GM23248 (cell line): ENCODE measurements around the gene LYPD6B. TPM values are rescaled to one million over a fixed set of nuclear protein-coding genes. Genes with fewer than 3 reads are reported as not detected.

ENCODE experiments used
- DNase-seq: peaks from one replicate; pipeline ENCODE4 v3.0.0-alpha.2; 2015
- H2AFZ ChIP-seq: fragments of 200-600 bp; sonication (generic); 2 replicates; pipeline ENCODE4 v1.6.1; 2016; ENCODE audit warnings: antibody characterized with exemption
- H3F3A ChIP-seq: fragments of 200-600 bp; sonication (generic); 2 replicates; pipeline ENCODE4 v1.6.1; 2016; ENCODE audit warnings: mild to moderate bottlenecking, antibody characterized with exemption, mixed run types; ENCODE audit not compliant: insufficient read depth
- H3K27ac ChIP-seq: fragments of 200-600 bp; sonication (generic); 2 replicates; pipeline ENCODE4 v1.5.1; 2016; ENCODE audit warnings: mild to moderate bottlenecking
- H3K27me3 ChIP-seq: fragments of 200-600 bp; sonication (generic); replicated peaks from 2 replicates; pipeline ENCODE4 v1.6.1; 2016; ENCODE audit warnings: mild to moderate bottlenecking; ENCODE audit not compliant: insufficient read depth
- H3K36me3 ChIP-seq: fragments of 200-600 bp; sonication (generic); 2 replicates; pipeline ENCODE4 v1.6.1; 2016; ENCODE audit warnings: low read depth, mild to moderate bottlenecking
- H3K4me1 ChIP-seq: fragments of 200-600 bp; sonication (generic); 2 replicates; pipeline ENCODE4 v1.6.1; 2016; ENCODE audit warnings: mild to moderate bottlenecking; ENCODE audit not compliant: insufficient read depth
- H3K4me2 ChIP-seq: fragments of 200-600 bp; sonication (generic); one replicate; pipeline ENCODE4 v1.6.1; 2016; ENCODE audit warnings: mild to moderate bottlenecking; ENCODE audit not compliant: unreplicated experiment
- H3K4me3 ChIP-seq: fragments of 200-600 bp; sonication (generic); 2 replicates; pipeline ENCODE4 v1.5.1; 2016; ENCODE audit warnings: mild to moderate bottlenecking
- H3K79me2 ChIP-seq: fragments of 200-600 bp; sonication (generic); 2 replicates; pipeline ENCODE4 v1.6.1; 2016; ENCODE audit warnings: mild to moderate bottlenecking; ENCODE audit not compliant: insufficient read depth
- H3K9ac ChIP-seq: fragments of 200-600 bp; sonication (generic); 2 replicates; pipeline ENCODE4 v1.6.1; 2016; ENCODE audit warnings: mild to moderate bottlenecking
- H3K9me2 ChIP-seq: fragments of 200-600 bp; sonication (generic); 2 replicates; pipeline ENCODE4 v1.6.1; 2016; ENCODE audit warnings: mixed run types, mild to moderate bottlenecking, moderate library complexity; ENCODE audit not compliant: insufficient read depth
- H3K9me3 ChIP-seq: fragments of 200-600 bp; sonication (generic); one replicate; pipeline ENCODE4 v1.6.1; 2017; ENCODE audit warnings: low read depth
- H4K20me1 ChIP-seq: fragments of 200-600 bp; sonication (generic); 2 replicates; pipeline ENCODE4 v1.6.0; 2016; ENCODE audit not compliant: insufficient read depth
- EZH2 ChIP-seq: fragments of 200-600 bp; sonication (generic); IDR thresholded peaks from 2 replicates; pipeline ENCODE4 v1.6.1; 2018; ENCODE audit warnings: antibody characterized with exemption, mild to moderate bottlenecking; ENCODE audit not compliant: insufficient read depth, poor library complexity, severe bottlenecking
- EZH2phosphoT487 ChIP-seq: fragments of 200-600 bp; sonication (generic); IDR thresholded peaks from 2 replicates; pipeline ENCODE4 v1.6.1; 2018; ENCODE audit warnings: antibody characterized with exemption, moderate library complexity, mild to moderate bottlenecking, low read depth; ENCODE audit not compliant: insufficient read depth
- WGBS, 2 experiments: methylation state at CpG; one replicate each; pipeline ENCODE4 v1.1.6; 2015 to 2017; ENCODE audit warnings: low lambda C conversion rate in 2 of 2, low coverage in 1 of 2; ENCODE audit errors: missing lambda C conversion rate in 2 of 2; 5-methylcytosine and 5-hydroxymethylcytosine counted together
- in situ Hi-C: fragments of 300-500 bp; cut with MboI; formaldehyde crosslinking; loops from 2 replicates; pipeline ENCODE4 v1.15.0; 2020
- polyA plus RNA-seq: library from polyadenylated mRNA; unstranded; fragments of >200 nt; fragmentation: Nextera tagmentation; extraction: Ambion mirVana; gene quantifications from 2 replicates; pipeline ENCODE4 v1.2.1, GENCODE V29; 2016
- total RNA-seq: library from RNA; depleted of rRNA; stranded (reverse); fragments of >200 nt; shearing (Covaris generic); gene quantifications from 2 replicates; pipeline ENCODE4 v1.2.3, GENCODE V29; 2014

The LYPD6B gene
- total and polyA plus RNA-seq, 2 experiments from 2014 or later = 3.9 to 11.4 TPM

DNA sequence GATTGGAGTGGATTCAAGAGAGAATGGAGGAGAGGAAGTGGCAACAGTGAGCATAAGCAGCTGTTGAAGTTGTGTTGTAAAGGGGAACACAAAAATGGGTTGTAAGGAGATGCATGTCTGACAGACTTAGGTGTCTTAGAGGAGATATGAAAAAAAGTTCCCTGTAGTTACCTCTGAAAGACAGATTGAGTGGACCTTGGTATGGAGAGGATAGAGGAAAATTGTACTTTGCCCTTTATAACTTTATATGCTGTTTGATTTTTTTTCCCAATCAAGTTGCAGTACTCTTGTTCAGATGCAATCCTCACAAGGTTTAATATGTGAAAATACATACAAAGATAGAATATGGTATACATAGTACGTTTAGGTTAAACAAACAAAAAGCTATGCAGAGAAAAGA is 73.6 kb downstream of the LYPD6B start:
- TF ChIP-seq EZH2 (no peak), EZH2phosphoT487 (no peak)
- in situ Hi-C loops = no loop called here

DNA sequence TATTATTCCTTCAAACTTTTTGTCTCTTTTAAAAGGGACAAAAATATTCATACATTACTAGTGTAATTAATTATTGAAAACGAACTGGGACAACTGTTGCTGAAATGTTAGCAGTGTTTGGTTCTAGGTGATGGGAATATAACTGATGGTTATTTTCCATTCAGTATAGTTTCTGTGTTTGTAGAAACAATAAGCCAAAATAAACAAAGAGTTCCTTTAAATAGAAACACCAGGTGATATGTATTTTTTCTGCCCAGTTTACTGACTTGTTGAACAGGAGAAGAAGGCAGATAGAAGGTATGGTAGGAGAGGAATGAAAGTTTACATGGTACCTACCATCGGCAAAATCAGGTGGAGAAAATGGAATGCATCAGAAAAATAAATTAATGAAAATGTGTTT is 74.2 kb downstream of the LYPD6B start:
- Histone ChIP-seq H3K36me3 (no peaks in the 10 kb centered on the region), H3K9me2 (0 out of 2 replicates have a peak, but pooled peaks cover 4% of the 10 kb centered on the region), H3K27ac (no peak overlapping the region), H4K20me1 (no peaks in the 10 kb centered on the region), H3K9ac (no peak overlapping the region), H3K4me1 (peaks cover 6% of the 10 kb centered on the region; the same call in 1 of the 2 replicates), H2AFZ (no peak overlapping the region), H3K27me3 (no peaks in the 10 kb centered on the region; the same call in 1 of the 2 replicates), H3K4me3 (no peak overlapping the region), H3F3A (no peaks in the 10 kb centered on the region), H3K9me3 (no peaks in the 10 kb centered on the region), H3K4me2 (no peak overlapping the region), H3K79me2 (no peaks in the 10 kb centered on the region)
- no peak for DNase-seq
- in situ Hi-C loops = no loop called here
- TF ChIP-seq EZH2phosphoT487 (no peak), EZH2 (no peak)
- WGBS, 2 experiments = 53 to 71% methylated on average over 2 of the region's 2 CpGs

More for the DNA sequence above, 73.6 kb downstream of the LYPD6B start:
- H4K20me1 ChIP-seq = no peaks in the 10 kb centered on the region
- H3K4me1 ChIP-seq = peaks cover 6% of the 10 kb centered on the region; the same call in 1 of the 2 replicates
- no peak overlapping the region for H3K4me2 ChIP-seq
- 73% methylated on average over 1 of the region's 1 CpG for WGBS, 2 experiments
- no peaks in the 10 kb centered on the region for H3K36me3 ChIP-seq
- no peaks in the 10 kb centered on the region for H3F3A ChIP-seq
- H3K27me3 ChIP-seq = no peaks in the 10 kb centered on the region; the same call in 1 of the 2 replicates
- 0 out of 2 replicates have a peak, but pooled peaks cover 4% of the 10 kb centered on the region for H3K9me2 ChIP-seq
- H3K9me3 ChIP-seq = no peaks in the 10 kb centered on the region
- no peak for DNase-seq
- H3K79me2 ChIP-seq = no peaks in the 10 kb centered on the region
- no peak overlapping the region for H2AFZ ChIP-seq
- H3K27ac ChIP-seq = no peak overlapping the region
- H3K4me3 ChIP-seq = no peak overlapping the region
- no peak overlapping the region for H3K9ac ChIP-seq

GRCh38 chr2:149115781-149116180 is 77.3 kb downstream of the LYPD6B start:
- no peak overlapping the region for H3K9ac ChIP-seq
- no peak overlapping the region for H2AFZ ChIP-seq
- H3K27ac ChIP-seq = no peak overlapping the region
- no peak for DNase-seq
- H3F3A ChIP-seq = no peaks in the 10 kb centered on the region
- no peaks in the 10 kb centered on the region for H3K9me3 ChIP-seq
- TF ChIP-seq EZH2phosphoT487 (no peak), EZH2 (no peak)
- H4K20me1 ChIP-seq = no peaks in the 10 kb centered on the region
- WGBS, 2 experiments = 67 to 79% methylated on average over 5 of the region's 5 CpGs
- H3K9me2 ChIP-seq = 0 out of 2 replicates have a peak, but pooled peaks cover 4% of the 10 kb centered on the region
- H3K4me1 ChIP-seq = no peaks in the 10 kb centered on the region
- peaks cover 6% of the 10 kb centered on the region; the same call in 1 of the 2 replicates for H3K27me3 ChIP-seq
- no peak overlapping the region for H3K4me2 ChIP-seq
- no peaks in the 10 kb centered on the region for H3K79me2 ChIP-seq
- H3K4me3 ChIP-seq = no peak overlapping the region
- in situ Hi-C loops = no loop called here
- no peaks in the 10 kb centered on the region for H3K36me3 ChIP-seq

- TF ChIP-seq EZH2 (no peak), EZH2phosphoT487 (no peak)
- Histone ChIP-seq H3K4me2 (no peak overlapping the region), H3K79me2 (no peaks in the 10 kb centered on the region), H3F3A (no peaks in the 10 kb centered on the region), H3K27ac (no peak overlapping the region), H3K4me3 (no peak overlapping the region), H3K36me3 (no peaks in the 10 kb centered on the region), H2AFZ (no peak overlapping the region), H3K9me2 (0 out of 2 replicates have a peak, but pooled peaks cover 2% of the 10 kb centered on the region), H3K9ac (no peak overlapping the region), H3K27me3 (0 out of 2 replicates have a peak, but pooled peaks cover 6% of the 10 kb centered on the region), H3K4me1 (no peaks in the 10 kb centered on the region), H4K20me1 (no peaks in the 10 kb centered on the region), H3K9me3 (no peaks in the 10 kb centered on the region)
- 55 to 58% methylated on average over 6 of the region's 6 CpGs for WGBS, 2 experiments
- DNase-seq = no peak
- in situ Hi-C loops = no loop called here
These were observed 80.9 kb downstream of the LYPD6B start for GRCh38 chr2:149119368-149119767.
